ENCODE results near the gene KCTD19. TPM values are rescaled to one million over a fixed set of nuclear protein-coding genes. Genes with fewer than 3 reads are reported as not detected.

Gene KCTD19
- total RNA-seq, 1 experiment from 2014 or later: not detected

- TF ChIP-seq CTCF (IDR thresholded peaks at IDR 0.05; ENCODE audit: insufficient read depth in 1 of 2, low read depth in 1 of 2, low read length in 1 of 2, severe bottlenecking in 1 of 2, unreplicated experiment in 1 of 2): no peak
- Mint-ChIP-seq H3K27me3 (ENCODE audit: insufficient read depth, unreplicated experiment) (peaks cover 11% of the 10 kb centered on the region), H3K36me3 (ENCODE audit: insufficient read depth, unreplicated experiment) (no peaks in the 10 kb centered on the region), H3K4me3 (ENCODE audit: unreplicated experiment) (no peak overlapping the region), H3K4me1 (ENCODE audit: low read depth, unreplicated experiment) (peaks cover under 1% of the 10 kb centered on the region), H3K27ac (ENCODE audit: unreplicated experiment) (no peak overlapping the region), H3K9me3 (ENCODE audit: unreplicated experiment) (no peaks in the 10 kb centered on the region)
- Histone ChIP-seq H3K9me3 (no peaks in the 10 kb centered on the region), H3K4me1 (peaks cover 4% of the 10 kb centered on the region; the same call in 1 of the 2 replicates), H3K36me3 (ENCODE audit: control insufficient read depth, insufficient read depth, low read length) (no peaks in the 10 kb centered on the region), H3K27me3 (replicated peaks; ENCODE audit: control insufficient read depth, insufficient read depth, low read length) (0 out of 2 replicates have a peak, but pooled peaks cover 1% of the 10 kb centered on the region), H3K4me3 (ENCODE audit: low read depth, low read length) (no peak overlapping the region)
- POLR2A ChIA-PET: no interaction called here
- no TSS peak for BruUV-seq (replicated peaks)
- intact Hi-C loops (cut with micrococcal nuclease; ENCODE audit: unreplicated experiment): no loop called here
- DNase-seq: no peak
- CTCF ChIA-PET: interaction anchor here (0.7 to 1.1 kb wide), 2 partner anchors 9 to 300 kb away, joined by 4 to 5 read pairs; partner anchors contain the start of gene LRRC36
Measured at GRCh38 chr16:67317853-67318252, 8.7 kb downstream of the KCTD19 start.

- BruUV-seq (replicated peaks): no TSS peak
- H3K27me3 ChIP-seq (replicated peaks; ENCODE audit: control insufficient read depth, insufficient read depth, low read length): no peaks in the 10 kb centered on the region
- no peak for DNase-seq
- ChIA-PET POLR2A (no interaction called here), CTCF (no interaction called here)
- H3K4me3 ChIP-seq (ENCODE audit: low read depth, low read length): no peak overlapping the region
- no peaks in the 10 kb centered on the region for H3K9me3 ChIP-seq
- Mint-ChIP-seq H3K27ac (ENCODE audit: unreplicated experiment) (peak overlapping the region; percentile 43), H3K4me3 (ENCODE audit: unreplicated experiment) (peak overlapping the region; percentile 0), H3K27me3 (ENCODE audit: insufficient read depth, unreplicated experiment) (no peaks in the 10 kb centered on the region), H3K9me3 (ENCODE audit: unreplicated experiment) (no peaks in the 10 kb centered on the region), H3K36me3 (ENCODE audit: insufficient read depth, unreplicated experiment) (no peaks in the 10 kb centered on the region), H3K4me1 (ENCODE audit: low read depth, unreplicated experiment) (peaks cover 8% of the 10 kb centered on the region)
- peaks cover 5% of the 10 kb centered on the region for H3K4me1 ChIP-seq
- no peaks in the 10 kb centered on the region for H3K36me3 ChIP-seq (ENCODE audit: control insufficient read depth, insufficient read depth, low read length)
- TF ChIP-seq CTCF (IDR thresholded peaks at IDR 0.05; ENCODE audit: insufficient read depth in 1 of 2, low read depth in 1 of 2, low read length in 1 of 2, severe bottlenecking in 1 of 2, unreplicated experiment in 1 of 2): no peak
- intact Hi-C loops (cut with micrococcal nuclease; ENCODE audit: unreplicated experiment): no loop called here
Measured at GRCh38 chr16:67312719-67313118, 13.8 kb downstream of the KCTD19 start.

- CTCF ChIA-PET: no interaction called here
- BruUV-seq (replicated peaks): no TSS peak
Measured at GRCh38 chr16:67311607-67312488, 14.7 kb downstream of the KCTD19 start.

More at GRCh38 chr16:67311607-67312488, 14.7 kb downstream of the KCTD19 start:
- Histone ChIP-seq H3K4me3 (ENCODE audit: low read depth, low read length) (no peak overlapping the region), H3K36me3 (ENCODE audit: control insufficient read depth, insufficient read depth, low read length) (no peaks in the 10 kb centered on the region), H3K27me3 (replicated peaks; ENCODE audit: control insufficient read depth, insufficient read depth, low read length) (no peaks in the 10 kb centered on the region), H3K4me1 (peaks cover 5% of the 10 kb centered on the region), H3K9me3 (no peaks in the 10 kb centered on the region)
- DNase-seq: no peak
- Mint-ChIP-seq H3K27ac (ENCODE audit: unreplicated experiment) (peak overlapping the region; percentile 43), H3K27me3 (ENCODE audit: insufficient read depth, unreplicated experiment) (no peaks in the 10 kb centered on the region), H3K9me3 (ENCODE audit: unreplicated experiment) (no peaks in the 10 kb centered on the region), H3K4me1 (ENCODE audit: low read depth, unreplicated experiment) (peaks cover 8% of the 10 kb centered on the region), H3K36me3 (ENCODE audit: insufficient read depth, unreplicated experiment) (no peaks in the 10 kb centered on the region), H3K4me3 (ENCODE audit: unreplicated experiment) (no peak overlapping the region)
- intact Hi-C loops (cut with micrococcal nuclease; ENCODE audit: unreplicated experiment): no loop called here
- no peak for TF ChIP-seq CTCF (IDR thresholded peaks at IDR 0.05; ENCODE audit: insufficient read depth in 1 of 2, low read depth in 1 of 2, low read length in 1 of 2, severe bottlenecking in 1 of 2, unreplicated experiment in 1 of 2)
- POLR2A ChIA-PET: no interaction called here
